Central memory CD8-positive, alpha-beta T cell (primary cell): ENCODE data around the gene CACNG4.

Experiments used
- ATAC-seq: fragments of 150-1000 bp; cut with Tn5 transposase; replicated peaks from 2 replicates; pipeline ENCODE4 v1.10.0; 2022; ENCODE audit warnings: mild to moderate bottlenecking, moderate FRiP score, moderate number of reproducible peaks; ENCODE audit not compliant: poor library complexity, severe bottlenecking; ENCODE audit errors: extremely low read depth
- DNase-seq, 2 donors: peaks; one replicate each; pipeline ENCODE4 v3.0.0; 2021; ENCODE audit warnings: low spot score in 2 of 2
- H3K27ac Mint-ChIP-seq: one replicate; pipeline ENCODE4 v1.8.0; 2022; ENCODE audit warnings: low read depth, mild to moderate bottlenecking, moderate library complexity, mixed read lengths
- H3K27me3 Mint-ChIP-seq: one replicate; pipeline ENCODE4 v1.8.0; 2022; ENCODE audit warnings: mixed read lengths
- H3K36me3 Mint-ChIP-seq: one replicate; pipeline ENCODE4 v1.8.0; 2022; ENCODE audit warnings: mild to moderate bottlenecking, moderate library complexity, mixed read lengths; ENCODE audit not compliant: insufficient read depth
- H3K4me1 Mint-ChIP-seq: one replicate; pipeline ENCODE4 v1.8.0; 2022; ENCODE audit warnings: mixed read lengths
- H3K4me3 Mint-ChIP-seq: one replicate; pipeline ENCODE4 v1.8.0; 2022; ENCODE audit warnings: mild to moderate bottlenecking, moderate library complexity, mixed read lengths
- H3K9me3 Mint-ChIP-seq: one replicate; pipeline ENCODE4 v1.8.0; 2022; ENCODE audit warnings: mixed read lengths

CACNG4 gene

GRCh38 chr17:67063141-67063540 is 98.6 kb downstream of the CACNG4 start:
- ATAC-seq = no peak
- H3K27ac Mint-ChIP-seq = no peak overlapping the region
- peaks cover 11% of the 10 kb centered on the region for H3K36me3 Mint-ChIP-seq
- H3K4me3 Mint-ChIP-seq = no peak overlapping the region
- no peaks in the 10 kb centered on the region for H3K27me3 Mint-ChIP-seq
- peaks cover 5% of the 10 kb centered on the region for H3K4me1 Mint-ChIP-seq
- DNase-seq = no peak
- no peaks in the 10 kb centered on the region for H3K9me3 Mint-ChIP-seq

- Mint-ChIP-seq H3K4me3 (no peak overlapping the region), H3K36me3 (peaks cover 15% of the 10 kb centered on the region), H3K27ac (no peak overlapping the region), H3K27me3 (no peaks in the 10 kb centered on the region), H3K9me3 (no peaks in the 10 kb centered on the region), H3K4me1 (peaks cover 10% of the 10 kb centered on the region)
- DNase-seq = no peak
- no peak for ATAC-seq
Measured at GRCh38 chr17:67066717-67067116, 102.2 kb downstream of the CACNG4 start.

- H3K9me3 Mint-ChIP-seq = no peaks in the 10 kb centered on the region
- H3K27ac Mint-ChIP-seq = no peak overlapping the region
- no peaks in the 10 kb centered on the region for H3K27me3 Mint-ChIP-seq
- DNase-seq = no peak
- H3K4me1 Mint-ChIP-seq = peaks cover 10% of the 10 kb centered on the region
- H3K4me3 Mint-ChIP-seq = no peak overlapping the region
- peaks cover 15% of the 10 kb centered on the region for H3K36me3 Mint-ChIP-seq
- no peak for ATAC-seq
Measured at GRCh38 chr17:67067571-67068482, 103.3 kb downstream of the CACNG4 start.

- Mint-ChIP-seq H3K36me3 (peaks cover 12% of the 10 kb centered on the region), H3K4me3 (no peak overlapping the region), H3K27ac (no peak overlapping the region), H3K27me3 (no peaks in the 10 kb centered on the region), H3K9me3 (no peaks in the 10 kb centered on the region), H3K4me1 (peaks cover 4% of the 10 kb centered on the region)
- DNase-seq (no peak), ATAC-seq (no peak)
Measured at GRCh38 chr17:67068999-67069398, 104.5 kb downstream of the CACNG4 start.

- no peak for DNase-seq
- H3K36me3 Mint-ChIP-seq = peaks cover 12% of the 10 kb centered on the region
- no peak for ATAC-seq
- H3K27ac Mint-ChIP-seq = no peak overlapping the region
- H3K27me3 Mint-ChIP-seq = no peaks in the 10 kb centered on the region
- no peaks in the 10 kb centered on the region for H3K9me3 Mint-ChIP-seq
- no peak overlapping the region for H3K4me3 Mint-ChIP-seq
- H3K4me1 Mint-ChIP-seq = peaks cover 4% of the 10 kb centered on the region
Measured at GRCh38 chr17:67069603-67070136, 105.2 kb downstream of the CACNG4 start.

- no peak overlapping the region for H3K4me3 Mint-ChIP-seq
- H3K9me3 Mint-ChIP-seq = no peaks in the 10 kb centered on the region
- DNase-seq (no peak), ATAC-seq (no peak)
- no peak overlapping the region for H3K27ac Mint-ChIP-seq
- H3K27me3 Mint-ChIP-seq = no peaks in the 10 kb centered on the region
- H3K4me1 Mint-ChIP-seq = peaks cover 4% of the 10 kb centered on the region
- peaks cover 12% of the 10 kb centered on the region for H3K36me3 Mint-ChIP-seq
Measured at GRCh38 chr17:67071595-67071994, 107.1 kb downstream of the CACNG4 start.

- H3K27me3 Mint-ChIP-seq = no peaks in the 10 kb centered on the region
- DNase-seq (no peak), ATAC-seq (no peak)
- H3K36me3 Mint-ChIP-seq = peaks cover 17% of the 10 kb centered on the region
- no peaks in the 10 kb centered on the region for H3K9me3 Mint-ChIP-seq
- H3K27ac Mint-ChIP-seq = no peak overlapping the region
- H3K4me1 Mint-ChIP-seq = peaks cover 4% of the 10 kb centered on the region
- no peak overlapping the region for H3K4me3 Mint-ChIP-seq
Measured at GRCh38 chr17:67072885-67073284, 108.4 kb downstream of the CACNG4 start.

GRCh38 chr17:67074781-67075180 is 110.3 kb downstream of the CACNG4 start:
- no peak overlapping the region for H3K4me3 Mint-ChIP-seq
- H3K27me3 Mint-ChIP-seq = no peaks in the 10 kb centered on the region
- no peaks in the 10 kb centered on the region for H3K9me3 Mint-ChIP-seq
- H3K27ac Mint-ChIP-seq = no peak overlapping the region
- DNase-seq (no peak), ATAC-seq (no peak)
- H3K4me1 Mint-ChIP-seq = no peaks in the 10 kb centered on the region
- H3K36me3 Mint-ChIP-seq = peaks cover 24% of the 10 kb centered on the region

- no peak for ATAC-seq
- H3K9me3 Mint-ChIP-seq = no peaks in the 10 kb centered on the region
Measured at GRCh38 chr17:67076290-67076689, 111.8 kb downstream of the CACNG4 start.

GRCh38 chr17:67078292-67078691 is 113.8 kb downstream of the CACNG4 start:
- Mint-ChIP-seq H3K36me3 (peaks cover 26% of the 10 kb centered on the region), H3K4me1 (peaks cover 23% of the 10 kb centered on the region), H3K27me3 (no peaks in the 10 kb centered on the region), H3K9me3 (no peaks in the 10 kb centered on the region), H3K27ac (no peak overlapping the region), H3K4me3 (no peak overlapping the region)
- ATAC-seq = no peak
- no peak for DNase-seq

More at GRCh38 chr17:67076290-67076689, 111.8 kb downstream of the CACNG4 start:
- Mint-ChIP-seq H3K4me1 (peaks cover 13% of the 10 kb centered on the region), H3K27me3 (no peaks in the 10 kb centered on the region), H3K27ac (no peak overlapping the region), H3K36me3 (peaks cover 24% of the 10 kb centered on the region), H3K4me3 (no peak overlapping the region)
- DNase-seq = no peak

GRCh38 chr17:67079491-67079890 is 115.0 kb downstream of the CACNG4 start:
- Mint-ChIP-seq H3K27me3 (no peaks in the 10 kb centered on the region), H3K9me3 (no peaks in the 10 kb centered on the region), H3K4me1 (peaks cover 27% of the 10 kb centered on the region), H3K27ac (peak overlapping the region; percentile 83), H3K36me3 (peaks cover 28% of the 10 kb centered on the region), H3K4me3 (no peak overlapping the region)
- DNase-seq (no peak), ATAC-seq (no peak)

GRCh38 chr17:67080804-67081203 is 116.3 kb downstream of the CACNG4 start:
- DNase-seq (no peak), ATAC-seq (no peak)
- no peaks in the 10 kb centered on the region for H3K27me3 Mint-ChIP-seq
- peaks cover 34% of the 10 kb centered on the region for H3K36me3 Mint-ChIP-seq
- no peak overlapping the region for H3K4me3 Mint-ChIP-seq
- H3K4me1 Mint-ChIP-seq = peaks cover 27% of the 10 kb centered on the region
- peak overlapping the region; percentile 83 for H3K27ac Mint-ChIP-seq
- no peaks in the 10 kb centered on the region for H3K9me3 Mint-ChIP-seq

GRCh38 chr17:67082107-67082506 is 117.6 kb downstream of the CACNG4 start:
- peak; percentile 75 for ATAC-seq
- no peak overlapping the region for H3K4me3 Mint-ChIP-seq
- peaks cover 36% of the 10 kb centered on the region for H3K36me3 Mint-ChIP-seq

More at GRCh38 chr17:67082107-67082506, 117.6 kb downstream of the CACNG4 start:
- DNase-seq = no peak
- H3K27me3 Mint-ChIP-seq = no peaks in the 10 kb centered on the region
- H3K4me1 Mint-ChIP-seq = peaks cover 27% of the 10 kb centered on the region
- H3K27ac Mint-ChIP-seq = no peak overlapping the region
- no peaks in the 10 kb centered on the region for H3K9me3 Mint-ChIP-seq
